Measurements from ENCODE around the gene CD81. TPM values are rescaled to one million over a fixed set of nuclear protein-coding genes. Genes with fewer than 3 reads are reported as not detected.
"Not testable (repeated sequence)": the region's sequence is repeated elsewhere in the genome, so short reads cannot be mapped to it uniquely, and the experiment has no call there.

The CD81 gene
- polyA plus RNA-seq, 2 donors: 56.8 to 175 TPM

DNA sequence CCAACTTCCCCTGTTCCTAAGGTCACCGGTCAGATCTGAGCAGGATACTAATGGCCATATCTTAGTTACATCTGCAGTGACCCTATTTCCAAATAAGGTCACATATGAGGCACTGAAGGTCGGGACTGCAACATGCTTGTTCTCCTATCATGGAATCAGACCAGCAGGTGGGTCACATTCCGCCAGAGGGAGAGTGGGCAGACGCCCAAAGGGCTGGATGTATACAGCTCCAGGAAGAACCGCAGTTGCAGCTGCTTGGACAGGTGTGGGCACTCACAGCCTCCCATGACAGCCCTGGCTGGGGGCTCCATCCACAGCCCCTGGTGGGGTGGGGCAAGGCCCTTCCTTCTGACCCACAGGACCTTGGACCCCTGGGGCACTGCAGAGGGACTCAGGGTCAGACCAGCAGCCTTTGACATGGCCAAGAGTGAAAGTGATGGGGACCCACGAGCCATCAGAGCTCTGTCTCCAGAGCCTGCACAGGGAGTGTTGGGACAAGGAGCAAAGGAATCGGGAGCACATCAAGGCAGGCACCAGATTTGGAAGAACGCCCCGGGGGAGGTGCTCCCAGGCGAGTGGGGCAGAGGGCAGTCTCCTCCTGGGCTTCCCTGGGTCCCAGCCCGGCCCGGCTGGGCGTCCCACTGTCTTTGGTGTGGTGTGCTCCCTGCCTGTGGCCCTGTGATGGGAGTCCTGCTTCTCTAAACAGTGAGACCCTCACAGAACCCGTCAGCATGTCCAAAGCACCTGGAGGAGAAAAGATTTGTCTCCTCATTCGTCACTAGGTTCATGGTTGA is 13.3 kb upstream of the CD81 start:
- H3K27ac ChIP-seq (ENCODE audit: low read depth in 2 of 2, low read length in 1 of 2): no peak overlapping the region
- H3K27me3 ChIP-seq (ENCODE audit: control insufficient read depth in 1 of 2, insufficient read depth in 2 of 2, low read length in 2 of 2): no peaks in the 10 kb centered on the region
- H3K4me1 ChIP-seq (ENCODE audit: control insufficient read depth in 2 of 2, insufficient read depth in 2 of 2, low read length in 1 of 2): peaks cover 0 to 10% of the 10 kb centered on the region in 2 donors
- no peaks in the 10 kb centered on the region for H3K9me3 ChIP-seq (ENCODE audit: control insufficient read depth in 2 of 2, insufficient read depth in 1 of 2, low read depth in 1 of 2, low read length in 1 of 2)
- 88 to 91% methylated on average over 15 of the region's 15 CpGs for WGBS, 2 donors
- H3K36me3 ChIP-seq (ENCODE audit: control insufficient read depth in 2 of 2, insufficient read depth in 2 of 2, low read length in 1 of 2): no peaks in the 10 kb centered on the region
- H3K4me3 ChIP-seq (ENCODE audit: low read depth in 1 of 2, low read length in 2 of 2): no peak overlapping the region

DNA sequence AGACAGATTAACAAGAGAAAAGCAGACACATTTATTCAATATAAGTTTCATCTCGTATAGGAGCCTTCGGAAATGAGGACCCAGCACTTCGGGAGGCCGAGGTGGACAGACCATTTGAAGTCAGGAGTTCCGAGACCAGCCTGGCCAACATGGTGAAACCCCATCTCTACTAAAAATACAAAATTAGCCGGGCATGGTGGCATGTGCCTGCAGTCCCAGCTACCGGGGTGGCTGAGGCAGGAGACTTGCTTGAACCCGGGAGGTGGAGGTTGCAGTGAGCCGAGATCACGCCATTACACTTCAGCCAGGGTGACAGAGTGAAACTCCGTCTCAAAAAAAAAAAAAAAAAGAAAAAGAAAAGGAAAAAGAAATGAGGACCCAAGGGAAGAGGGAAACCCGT is 12.7 kb upstream of the CD81 start:
- H3K27ac ChIP-seq (ENCODE audit: low read depth in 2 of 2, low read length in 1 of 2); H3K36me3 ChIP-seq (ENCODE audit: control insufficient read depth in 2 of 2, insufficient read depth in 2 of 2, low read length in 1 of 2); H3K4me3 ChIP-seq (ENCODE audit: low read depth in 1 of 2, low read length in 2 of 2); H3K9me3 ChIP-seq (ENCODE audit: control insufficient read depth in 2 of 2, insufficient read depth in 1 of 2, low read depth in 1 of 2, low read length in 1 of 2); H3K27me3 ChIP-seq (ENCODE audit: control insufficient read depth in 1 of 2, insufficient read depth in 2 of 2, low read length in 2 of 2); H3K4me1 ChIP-seq (ENCODE audit: control insufficient read depth in 2 of 2, insufficient read depth in 2 of 2, low read length in 1 of 2): not testable (repeated sequence)
- 94 to 95% methylated on average over 12 of the region's 12 CpGs for WGBS, 2 donors

- 90 to 91% methylated on average over 16 of the region's 16 CpGs for WGBS, 2 donors
- Histone ChIP-seq H3K4me3 (ENCODE audit: low read depth in 1 of 2, low read length in 2 of 2) (no peak overlapping the region), H3K4me1 (ENCODE audit: control insufficient read depth in 2 of 2, insufficient read depth in 2 of 2, low read length in 1 of 2) (peaks cover 0 to 10% of the 10 kb centered on the region in 2 donors), H3K36me3 (ENCODE audit: control insufficient read depth in 2 of 2, insufficient read depth in 2 of 2, low read length in 1 of 2) (no peaks in the 10 kb centered on the region), H3K9me3 (ENCODE audit: control insufficient read depth in 2 of 2, insufficient read depth in 1 of 2, low read depth in 1 of 2, low read length in 1 of 2) (no peaks in the 10 kb centered on the region), H3K27ac (ENCODE audit: low read depth in 2 of 2, low read length in 1 of 2) (no peak overlapping the region), H3K27me3 (ENCODE audit: control insufficient read depth in 1 of 2, insufficient read depth in 2 of 2, low read length in 2 of 2) (no peaks in the 10 kb centered on the region)
These were observed 11.4 kb upstream of the CD81 start for GRCh38 chr11:2365571-2366210.

GRCh38 chr11:2366276-2366675 is 10.8 kb upstream of the CD81 start:
- Histone ChIP-seq H3K4me3 (ENCODE audit: low read depth in 1 of 2, low read length in 2 of 2) (no peak overlapping the region), H3K36me3 (ENCODE audit: control insufficient read depth in 2 of 2, insufficient read depth in 2 of 2, low read length in 1 of 2) (no peaks in the 10 kb centered on the region), H3K27ac (ENCODE audit: low read depth in 2 of 2, low read length in 1 of 2) (no peak overlapping the region), H3K4me1 (ENCODE audit: control insufficient read depth in 2 of 2, insufficient read depth in 2 of 2, low read length in 1 of 2) (peaks cover 0 to 10% of the 10 kb centered on the region in 2 donors), H3K9me3 (ENCODE audit: control insufficient read depth in 2 of 2, insufficient read depth in 1 of 2, low read depth in 1 of 2, low read length in 1 of 2) (no peaks in the 10 kb centered on the region), H3K27me3 (ENCODE audit: control insufficient read depth in 1 of 2, insufficient read depth in 2 of 2, low read length in 2 of 2) (no peaks in the 10 kb centered on the region)
- WGBS, 2 donors: 31 to 48% methylated on average over 11 of the region's 11 CpGs

- Histone ChIP-seq H3K27ac (ENCODE audit: low read depth in 2 of 2, low read length in 1 of 2) (no peak overlapping the region), H3K9me3 (ENCODE audit: control insufficient read depth in 2 of 2, insufficient read depth in 1 of 2, low read depth in 1 of 2, low read length in 1 of 2) (no peaks in the 10 kb centered on the region), H3K4me3 (ENCODE audit: low read depth in 1 of 2, low read length in 2 of 2) (no peak overlapping the region), H3K27me3 (ENCODE audit: control insufficient read depth in 1 of 2, insufficient read depth in 2 of 2, low read length in 2 of 2) (no peaks in the 10 kb centered on the region), H3K4me1 (ENCODE audit: control insufficient read depth in 2 of 2, insufficient read depth in 2 of 2, low read length in 1 of 2) (peaks cover 0 to 10% of the 10 kb centered on the region in 2 donors), H3K36me3 (ENCODE audit: control insufficient read depth in 2 of 2, insufficient read depth in 2 of 2, low read length in 1 of 2) (no peaks in the 10 kb centered on the region)
- 89 to 90% methylated on average over 7 of the region's 7 CpGs for WGBS, 2 donors
These were observed 10.4 kb upstream of the CD81 start for GRCh38 chr11:2366733-2367132.

DNA sequence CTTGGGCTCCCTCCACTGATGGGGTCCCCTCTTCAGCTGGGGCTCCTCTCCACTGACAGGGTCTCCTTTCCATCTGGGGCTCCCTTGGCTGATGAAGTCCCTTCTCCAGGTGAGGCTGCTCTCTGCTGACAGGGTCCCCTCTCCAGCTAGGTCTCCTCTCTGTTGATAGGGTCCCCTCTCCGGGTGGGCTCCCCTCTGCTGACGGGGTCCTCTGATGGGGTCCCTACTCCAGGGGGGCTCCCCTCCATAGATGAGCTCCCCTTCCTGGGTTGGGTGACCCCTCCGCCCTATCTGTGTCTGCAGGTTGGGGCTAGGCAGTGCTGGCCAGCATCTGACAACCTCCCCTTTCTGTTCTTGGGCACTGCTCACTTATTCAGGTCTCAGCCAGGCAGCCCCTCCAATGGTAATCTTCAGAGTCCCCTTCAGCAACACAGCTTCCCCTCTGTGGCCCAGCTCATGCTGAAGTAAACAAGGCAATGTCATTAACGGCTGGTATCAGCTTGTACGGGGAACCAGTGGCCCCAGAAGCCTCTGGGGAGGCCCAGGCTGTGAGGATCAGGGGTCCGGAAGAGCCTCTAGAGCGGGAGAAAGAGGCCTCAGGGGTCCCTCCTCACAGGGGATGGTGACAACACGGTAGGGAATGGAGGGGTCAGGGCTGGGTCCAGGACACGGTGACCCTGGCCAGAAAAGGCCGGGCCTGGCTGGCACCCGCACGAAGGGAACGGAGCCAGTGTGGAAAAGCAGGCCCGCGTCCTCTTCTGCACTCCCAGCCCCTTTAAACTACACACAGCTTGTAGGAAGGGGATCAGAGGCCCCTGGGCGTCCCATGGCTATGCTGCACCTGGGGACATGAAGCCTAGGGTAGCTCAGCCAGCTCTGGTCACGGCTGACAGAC is 9.6 kb upstream of the CD81 start:
- Histone ChIP-seq H3K27ac (ENCODE audit: low read depth in 2 of 2, low read length in 1 of 2) (no peak overlapping the region), H3K27me3 (ENCODE audit: control insufficient read depth in 1 of 2, insufficient read depth in 2 of 2, low read length in 2 of 2) (no peaks in the 10 kb centered on the region), H3K4me1 (ENCODE audit: control insufficient read depth in 2 of 2, insufficient read depth in 2 of 2, low read length in 1 of 2) (peaks cover 0 to 10% of the 10 kb centered on the region in 2 donors), H3K36me3 (ENCODE audit: control insufficient read depth in 2 of 2, insufficient read depth in 2 of 2, low read length in 1 of 2) (no peaks in the 10 kb centered on the region), H3K9me3 (ENCODE audit: control insufficient read depth in 2 of 2, insufficient read depth in 1 of 2, low read depth in 1 of 2, low read length in 1 of 2) (no peaks in the 10 kb centered on the region), H3K4me3 (ENCODE audit: low read depth in 1 of 2, low read length in 2 of 2) (no peak overlapping the region)
- WGBS, 2 donors: 61 to 73% methylated on average over 16 to 17 of the region's 17 CpGs

DNA sequence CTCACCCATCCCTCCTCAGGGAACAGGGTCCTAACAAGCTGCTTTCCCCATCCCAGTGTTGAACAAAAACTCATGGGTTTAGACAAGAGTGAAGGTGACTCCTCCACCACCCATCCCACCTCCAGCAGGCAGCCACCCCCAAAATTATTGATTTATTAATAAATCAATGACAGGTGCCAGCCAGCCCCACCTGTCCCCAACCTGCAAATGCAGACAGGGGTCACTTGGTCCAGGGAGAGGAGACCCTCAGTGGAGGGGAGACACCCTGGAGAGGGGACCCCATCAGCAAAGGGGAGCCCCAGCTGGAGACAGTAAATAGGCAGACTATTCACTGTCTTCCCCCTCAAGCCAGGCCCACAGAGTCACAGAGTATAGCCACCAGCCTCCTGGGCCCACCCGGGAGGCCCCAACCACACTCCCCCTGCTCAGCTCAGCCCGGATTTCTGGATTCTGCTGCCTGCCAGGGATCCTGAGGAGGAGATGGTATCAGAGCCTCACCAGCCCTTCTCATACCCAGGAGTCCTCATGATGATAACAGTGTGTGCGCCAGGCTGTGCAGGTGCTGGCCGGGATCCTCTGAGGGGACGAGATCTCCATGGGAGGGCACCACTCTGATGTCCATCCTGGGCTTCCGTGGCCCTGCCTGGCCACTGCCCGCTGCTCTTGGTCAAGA is 8.8 kb upstream of the CD81 start:
- Histone ChIP-seq H3K4me1 (ENCODE audit: control insufficient read depth in 2 of 2, insufficient read depth in 2 of 2, low read length in 1 of 2) (peaks cover 0 to 10% of the 10 kb centered on the region in 2 donors), H3K27me3 (ENCODE audit: control insufficient read depth in 1 of 2, insufficient read depth in 2 of 2, low read length in 2 of 2) (no peaks in the 10 kb centered on the region), H3K9me3 (ENCODE audit: control insufficient read depth in 2 of 2, insufficient read depth in 1 of 2, low read depth in 1 of 2, low read length in 1 of 2) (no peaks in the 10 kb centered on the region), H3K4me3 (ENCODE audit: low read depth in 1 of 2, low read length in 2 of 2) (no peak overlapping the region), H3K36me3 (ENCODE audit: control insufficient read depth in 2 of 2, insufficient read depth in 2 of 2, low read length in 1 of 2) (no peaks in the 10 kb centered on the region), H3K27ac (ENCODE audit: low read depth in 2 of 2, low read length in 1 of 2) (no peak overlapping the region)
- WGBS, 2 donors: 90 to 92% methylated on average over 7 of the region's 7 CpGs

- Histone ChIP-seq H3K27me3 (ENCODE audit: control insufficient read depth in 1 of 2, insufficient read depth in 2 of 2, low read length in 2 of 2) (no peaks in the 10 kb centered on the region), H3K27ac (ENCODE audit: low read depth in 2 of 2, low read length in 1 of 2) (no peak overlapping the region), H3K4me1 (ENCODE audit: control insufficient read depth in 2 of 2, insufficient read depth in 2 of 2, low read length in 1 of 2) (peaks cover 0 to 10% of the 10 kb centered on the region in 2 donors), H3K9me3 (ENCODE audit: control insufficient read depth in 2 of 2, insufficient read depth in 1 of 2, low read depth in 1 of 2, low read length in 1 of 2) (no peaks in the 10 kb centered on the region), H3K36me3 (ENCODE audit: control insufficient read depth in 2 of 2, insufficient read depth in 2 of 2, low read length in 1 of 2) (no peaks in the 10 kb centered on the region), H3K4me3 (ENCODE audit: low read depth in 1 of 2, low read length in 2 of 2) (no peak overlapping the region)
- 77 to 86% methylated on average over 10 of the region's 10 CpGs for WGBS, 2 donors
These were observed 8.3 kb upstream of the CD81 start for GRCh38 chr11:2368851-2369180.

DNA sequence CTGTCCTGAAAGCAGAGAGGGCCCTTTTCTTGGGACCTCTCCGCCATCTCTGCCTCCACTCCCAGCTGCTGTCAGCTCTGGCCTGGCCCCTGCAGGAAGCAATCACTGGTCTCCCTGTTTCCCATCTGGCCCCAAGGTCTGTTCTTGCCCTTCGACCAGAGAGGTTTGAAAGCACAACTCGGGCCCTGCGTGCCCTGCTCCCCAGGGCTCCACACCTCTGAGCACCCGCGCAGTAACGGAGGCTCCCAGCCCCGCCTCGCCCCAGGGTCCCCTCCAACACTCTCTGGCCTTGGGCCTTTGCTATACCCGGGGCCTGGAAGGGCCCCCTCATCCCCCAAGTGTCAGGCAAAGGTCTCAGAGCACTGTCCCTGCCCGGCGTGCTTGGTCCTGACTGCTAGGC is 7.8 kb upstream of the CD81 start:
- no peaks in the 10 kb centered on the region for H3K36me3 ChIP-seq (ENCODE audit: control insufficient read depth in 2 of 2, insufficient read depth in 2 of 2, low read length in 1 of 2)
- 78 to 81% methylated on average over 12 of the region's 12 CpGs for WGBS, 2 donors
- H3K4me1 ChIP-seq (ENCODE audit: control insufficient read depth in 2 of 2, insufficient read depth in 2 of 2, low read length in 1 of 2): peaks cover 0 to 10% of the 10 kb centered on the region in 2 donors
- H3K9me3 ChIP-seq (ENCODE audit: control insufficient read depth in 2 of 2, insufficient read depth in 1 of 2, low read depth in 1 of 2, low read length in 1 of 2): no peaks in the 10 kb centered on the region
- H3K27me3 ChIP-seq (ENCODE audit: control insufficient read depth in 1 of 2, insufficient read depth in 2 of 2, low read length in 2 of 2): no peaks in the 10 kb centered on the region
- no peak overlapping the region for H3K4me3 ChIP-seq (ENCODE audit: low read depth in 1 of 2, low read length in 2 of 2)
- no peak overlapping the region for H3K27ac ChIP-seq (ENCODE audit: low read depth in 2 of 2, low read length in 1 of 2)

All from esophagus (tissue), 2 donors.